HEK293 (cell line): ENCODE measurements around the gene ARHGDIG.

Experiments used
- CTCF ChIA-PET: fragments of 350-600 bp; formaldehyde crosslinking; extraction: SDS; loops from one replicate; lab custom pipeline; 2021; ENCODE audit warnings: antibody characterized with exemption; lab: Yijun Ruan, JAX
- POLR2A ChIA-PET: fragments of 300-600 bp; formaldehyde crosslinking; extraction: SDS; loops from one replicate; lab custom pipeline; 2020; ENCODE audit warnings: antibody characterized with exemption, inconsistent platforms; lab: Yijun Ruan, JAX
- H3K27ac ChIP-seq: fragments of 200-500 bp; sonication (Bioruptor generic); 2 replicates; pipeline ENCODE4 v1.5.1; 2014; ENCODE audit warnings: low read depth, low read length, control low read depth, inconsistent platforms; ENCODE audit errors: extremely low read depth
- H3K36me3 ChIP-seq, 2 experiments: fragments of 200-500 bp in 1 of 2; sonication (Bioruptor generic) in 1 of 2; 1 replicate in 1 of 2; 2 replicates in 1 of 2; pipeline ENCODE4 v1.5.1; 2014 to 2017; ENCODE audit warnings: inconsistent platforms in 2 of 2, low read length in 2 of 2; ENCODE audit not compliant: control insufficient read depth in 2 of 2, insufficient read depth in 1 of 2
- H3K4me1 ChIP-seq: fragments of 200-500 bp; sonication (Bioruptor generic); 2 replicates; pipeline ENCODE4 v1.5.1; 2014; ENCODE audit warnings: mild to moderate bottlenecking, low read length, inconsistent platforms; ENCODE audit not compliant: control insufficient read depth, insufficient read depth
- H3K4me3 ChIP-seq: 2 replicates; pipeline ENCODE4 v1.5.1; 2011; ENCODE audit warnings: low read depth, mild to moderate bottlenecking, control low read depth, low read length, moderate library complexity
- H3K9me3 ChIP-seq: fragments of 200-500 bp; sonication (Bioruptor generic); 2 replicates; pipeline ENCODE4 v1.5.1; 2014; ENCODE audit warnings: low read depth, low read length, inconsistent platforms; ENCODE audit not compliant: control insufficient read depth, insufficient read depth
- BCL6B ChIP-seq: fragments of 450-650 bp; formaldehyde crosslinking; IDR thresholded peaks from 2 replicates; pipeline ENCODE4 v1.5.1; 2017; ENCODE audit warnings: missing biosample characterization, missing genetic modification characterization
- GLIS1 ChIP-seq: fragments of 450-650 bp; formaldehyde crosslinking; IDR thresholded peaks from 2 replicates; pipeline ENCODE4 v1.5.1; 2016; ENCODE audit warnings: missing biosample characterization, missing genetic modification characterization
- GLIS2 ChIP-seq: fragments of 450-650 bp; formaldehyde crosslinking; IDR thresholded peaks from 2 replicates; pipeline ENCODE4 v1.5.1; 2016; ENCODE audit warnings: missing biosample characterization, missing genetic modification characterization
- ZBTB1 ChIP-seq: fragments of 450-650 bp; formaldehyde crosslinking; IDR thresholded peaks from 2 replicates; pipeline ENCODE4 v1.5.1; 2016; ENCODE audit warnings: missing biosample characterization, missing genetic modification characterization
- ZBTB10 ChIP-seq: fragments of 450-650 bp; formaldehyde crosslinking; IDR thresholded peaks from 2 replicates; pipeline ENCODE4 v1.5.1; 2016; ENCODE audit warnings: missing biosample characterization, missing genetic modification characterization
- ZBTB20 ChIP-seq: fragments of 450-650 bp; formaldehyde crosslinking; IDR thresholded peaks from 2 replicates; pipeline ENCODE4 v1.5.1; 2016; ENCODE audit warnings: missing biosample characterization, missing genetic modification characterization
- ZNF18 ChIP-seq: fragments of 450-650 bp; formaldehyde crosslinking; IDR thresholded peaks from 2 replicates; pipeline ENCODE4 v1.5.1; 2016; ENCODE audit warnings: missing biosample characterization, missing genetic modification characterization
- ZNF302 ChIP-seq: fragments of 450-650 bp; formaldehyde crosslinking; IDR thresholded peaks from 2 replicates; pipeline ENCODE4 v1.5.1; 2016; ENCODE audit warnings: missing biosample characterization, missing genetic modification characterization, low read depth
- ZNF350 ChIP-seq: fragments of 450-650 bp; formaldehyde crosslinking; IDR thresholded peaks from 2 replicates; pipeline ENCODE4 v1.5.0; 2017; ENCODE audit warnings: missing biosample characterization, mild to moderate bottlenecking, missing genetic modification characterization
- ZNF426 ChIP-seq: fragments of 450-650 bp; formaldehyde crosslinking; IDR thresholded peaks from 2 replicates; pipeline ENCODE4 v1.5.1; 2017; ENCODE audit warnings: missing biosample characterization, missing genetic modification characterization, mild to moderate bottlenecking, inconsistent platforms, moderate library complexity
- ZNF473 ChIP-seq: fragments of 450-650 bp; formaldehyde crosslinking; IDR thresholded peaks from 2 replicates; pipeline ENCODE4 v1.5.1; 2017; ENCODE audit warnings: missing biosample characterization, missing genetic modification characterization
- ZNF658 ChIP-seq: fragments of 450-650 bp; formaldehyde crosslinking; IDR thresholded peaks from 2 replicates; pipeline ENCODE4; 2016; ENCODE audit warnings: missing biosample characterization, missing genetic modification characterization
- ZNF776 ChIP-seq: fragments of 450-650 bp; formaldehyde crosslinking; IDR thresholded peaks from 2 replicates; pipeline ENCODE4 v1.5.0; 2017; ENCODE audit warnings: missing biosample characterization, missing genetic modification characterization, borderline replicate concordance
- ZXDB ChIP-seq: fragments of 450-650 bp; formaldehyde crosslinking; IDR thresholded peaks from 2 replicates; pipeline ENCODE4 v1.5.1; 2016; ENCODE audit warnings: missing biosample characterization, missing genetic modification characterization
- TF ChIP-seq, protein P1 (sequence below): fragments of 450-650 bp; formaldehyde crosslinking; IDR thresholded peaks from 2 replicates; pipeline ENCODE4 v1.5.1; 2016; ENCODE audit warnings: missing biosample characterization, missing genetic modification characterization, borderline replicate concordance

ARHGDIG gene

DNA sequence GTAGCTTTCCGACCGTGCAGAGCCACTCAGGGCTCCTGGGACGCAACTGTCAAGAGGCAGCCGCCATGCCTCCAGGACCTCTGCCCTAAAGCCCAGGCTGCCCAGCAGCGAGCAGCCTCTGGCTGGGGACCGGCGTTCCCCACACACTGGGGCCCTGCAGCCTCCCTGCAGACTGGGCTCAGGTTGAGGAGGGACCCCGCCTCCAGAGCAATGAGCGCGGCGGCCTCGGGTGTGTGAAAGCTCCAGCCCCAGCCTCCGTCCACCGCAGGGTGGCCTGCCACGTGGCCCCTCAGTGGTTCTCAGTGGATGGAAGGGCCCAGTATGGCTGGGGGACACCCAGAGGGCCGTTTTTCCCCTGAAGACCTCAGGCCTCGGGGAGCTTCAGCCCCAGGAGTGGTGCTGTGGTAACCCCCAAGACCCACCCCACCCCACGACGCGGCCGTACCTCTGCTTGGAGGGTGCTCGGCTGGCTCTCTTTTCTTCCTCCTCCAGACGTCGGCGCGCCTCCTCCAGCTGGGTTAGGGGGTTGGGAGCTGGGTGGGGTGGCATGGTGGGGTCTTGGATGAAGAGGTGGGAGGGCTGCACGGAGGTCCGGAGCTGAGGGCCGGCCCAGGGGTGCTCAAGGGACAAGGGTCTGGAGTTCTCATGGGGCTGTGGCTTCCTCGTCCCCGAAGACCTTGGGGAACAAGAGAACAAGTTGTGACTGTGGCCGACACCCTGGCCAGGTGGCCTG, 12.8 kb downstream of the ARHGDIG start:
- H3K9me3 ChIP-seq, result no peaks in the 10 kb centered on the region
- H3K27ac ChIP-seq, result no peak overlapping the region
- ChIA-PET POLR2A (no interaction called here), CTCF (interaction anchor here (0.6 to 0.7 kb wide), 2 partner anchors 46 to 194 kb away, joined by 3 to 4 read pairs; no protein-coding TSS in a partner anchor)
- H3K4me3 ChIP-seq, result no peak overlapping the region
- no peak for TF ChIP-seq ZNF350 (tag by site-specific recombination)
- TF ChIP-seq, protein P1, sequence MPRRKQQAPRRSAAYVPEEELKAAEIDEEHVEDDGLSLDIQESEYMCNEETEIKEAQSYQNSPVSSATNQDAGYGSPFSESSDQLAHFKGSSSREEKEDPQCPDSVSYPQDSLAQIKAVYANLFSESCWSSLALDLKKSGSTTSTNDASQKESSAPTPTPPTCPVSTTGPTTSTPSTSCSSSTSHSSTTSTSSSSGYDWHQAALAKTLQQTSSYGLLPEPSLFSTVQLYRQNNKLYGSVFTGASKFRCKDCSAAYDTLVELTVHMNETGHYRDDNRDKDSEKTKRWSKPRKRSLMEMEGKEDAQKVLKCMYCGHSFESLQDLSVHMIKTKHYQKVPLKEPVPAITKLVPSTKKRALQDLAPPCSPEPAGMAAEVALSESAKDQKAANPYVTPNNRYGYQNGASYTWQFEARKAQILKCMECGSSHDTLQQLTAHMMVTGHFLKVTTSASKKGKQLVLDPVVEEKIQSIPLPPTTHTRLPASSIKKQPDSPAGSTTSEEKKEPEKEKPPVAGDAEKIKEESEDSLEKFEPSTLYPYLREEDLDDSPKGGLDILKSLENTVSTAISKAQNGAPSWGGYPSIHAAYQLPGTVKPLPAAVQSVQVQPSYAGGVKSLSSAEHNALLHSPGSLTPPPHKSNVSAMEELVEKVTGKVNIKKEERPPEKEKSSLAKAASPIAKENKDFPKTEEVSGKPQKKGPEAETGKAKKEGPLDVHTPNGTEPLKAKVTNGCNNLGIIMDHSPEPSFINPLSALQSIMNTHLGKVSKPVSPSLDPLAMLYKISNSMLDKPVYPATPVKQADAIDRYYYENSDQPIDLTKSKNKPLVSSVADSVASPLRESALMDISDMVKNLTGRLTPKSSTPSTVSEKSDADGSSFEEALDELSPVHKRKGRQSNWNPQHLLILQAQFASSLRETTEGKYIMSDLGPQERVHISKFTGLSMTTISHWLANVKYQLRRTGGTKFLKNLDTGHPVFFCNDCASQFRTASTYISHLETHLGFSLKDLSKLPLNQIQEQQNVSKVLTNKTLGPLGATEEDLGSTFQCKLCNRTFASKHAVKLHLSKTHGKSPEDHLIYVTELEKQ (tag by site-specific recombination), result no peak
- TF ChIP-seq ZNF426 (tag by site-specific recombination), result no peak
- no peak for TF ChIP-seq ZNF18 (tag by site-specific recombination)
- no peak for TF ChIP-seq ZNF658
- no peak for TF ChIP-seq ZNF473 (tag by site-specific recombination)
- TF ChIP-seq ZBTB1 (tag by site-specific recombination), result no peak
- no peak for TF ChIP-seq ZBTB10 (tag by site-specific recombination)
- TF ChIP-seq ZNF776, result no peak
- TF ChIP-seq GLIS2 (tag by site-specific recombination), result no peak
- no peak for TF ChIP-seq ZBTB20 (tag by site-specific recombination)
- TF ChIP-seq BCL6B, result no peak
- no peak for TF ChIP-seq ZNF302 (tag by site-specific recombination)
- no peaks in the 10 kb centered on the region for H3K4me1 ChIP-seq
- H3K36me3 ChIP-seq, result peaks cover 0 to 70% of the 10 kb centered on the region in 2 experiments; a peak in 2 of 3 replicates

GRCh38 chr16:296276-296675, 15.9 kb downstream of the ARHGDIG start:
- Histone ChIP-seq H3K4me3 (no peak overlapping the region), H3K9me3 (no peaks in the 10 kb centered on the region), H3K27ac (no peak overlapping the region), H3K36me3 (peaks cover 0 to 44% of the 10 kb centered on the region in 2 experiments; a peak in 2 of 3 replicates), H3K4me1 (no peaks in the 10 kb centered on the region)
- TF ChIP-seq ZXDB (no peak), GLIS1 (tag by site-specific recombination) (peak; percentile 30; the same call in 1 of the 2 replicates)
- POLR2A ChIA-PET, result no interaction called here
- CTCF ChIA-PET, result no interaction called here
